ENCODE results near the gene FOXK2. TPM values are rescaled to one million over a fixed set of nuclear protein-coding genes. Genes with fewer than 3 reads are reported as not detected.
A peak's percentile ranks its signal among the peaks of the same experiment; 100 is the strongest.

FOXK2 gene
- total RNA-seq, 3 donors from 2014 or later: 25.0 to 48.6 (median 36.7) TPM

DNA sequence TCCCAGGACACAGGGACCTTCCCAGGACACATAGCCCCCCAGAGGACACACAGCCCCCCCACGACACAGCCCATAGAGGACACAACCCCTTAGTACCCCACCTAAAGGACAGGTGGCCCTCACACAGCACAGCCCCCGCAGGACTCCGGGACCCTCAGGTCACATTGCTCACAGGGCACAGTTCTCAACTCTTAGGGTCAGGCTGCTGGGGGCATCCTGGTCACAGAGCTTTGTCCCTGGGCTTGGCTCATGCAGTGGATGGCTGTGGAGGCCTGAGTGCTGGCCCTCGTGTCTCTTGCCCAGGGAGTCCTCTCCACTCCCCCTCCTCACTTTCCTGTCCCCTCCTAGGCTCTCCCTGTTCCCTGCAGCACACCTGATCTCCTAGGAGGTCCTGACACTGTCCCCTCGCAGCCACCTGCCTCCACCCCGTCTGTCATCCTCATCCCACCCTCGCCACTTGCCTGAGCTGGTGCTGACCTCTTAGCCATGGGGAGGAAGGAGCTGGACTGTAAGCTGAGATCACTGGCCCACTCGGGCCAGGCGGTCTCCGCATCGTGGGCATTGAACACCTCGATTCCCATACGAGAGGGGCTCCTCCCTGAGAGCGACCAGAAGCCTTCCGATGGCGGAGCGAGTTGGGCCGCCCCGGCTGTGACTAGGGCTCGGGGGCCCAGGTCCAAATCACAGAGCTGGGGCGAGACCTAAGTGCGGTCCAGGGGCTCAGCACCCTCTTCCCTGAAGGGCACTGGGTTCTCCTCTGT lies 130.1 kb downstream of the FOXK2 start:
- H3K9me3 ChIP-seq: no peaks in the 10 kb centered on the region
- H3K36me3 ChIP-seq: no peaks in the 10 kb centered on the region
- H3K4me1 ChIP-seq: peaks cover 5 to 10% of the 10 kb centered on the region in 2 donors
- intact Hi-C loops (cut with DNase I; ENCODE audit: low total_unique reads): no loop called here
- peak in 1 of 2 donors; percentile 34 for DNase-seq (ENCODE audit: low spot score in 2 of 2)
- peak overlapping the region; percentile 25 to 77 for H3K27ac ChIP-seq
- no peak overlapping the region for H3K4me3 ChIP-seq
- no peaks in the 10 kb centered on the region for H3K27me3 ChIP-seq
- TF ChIP-seq, protein P1, sequence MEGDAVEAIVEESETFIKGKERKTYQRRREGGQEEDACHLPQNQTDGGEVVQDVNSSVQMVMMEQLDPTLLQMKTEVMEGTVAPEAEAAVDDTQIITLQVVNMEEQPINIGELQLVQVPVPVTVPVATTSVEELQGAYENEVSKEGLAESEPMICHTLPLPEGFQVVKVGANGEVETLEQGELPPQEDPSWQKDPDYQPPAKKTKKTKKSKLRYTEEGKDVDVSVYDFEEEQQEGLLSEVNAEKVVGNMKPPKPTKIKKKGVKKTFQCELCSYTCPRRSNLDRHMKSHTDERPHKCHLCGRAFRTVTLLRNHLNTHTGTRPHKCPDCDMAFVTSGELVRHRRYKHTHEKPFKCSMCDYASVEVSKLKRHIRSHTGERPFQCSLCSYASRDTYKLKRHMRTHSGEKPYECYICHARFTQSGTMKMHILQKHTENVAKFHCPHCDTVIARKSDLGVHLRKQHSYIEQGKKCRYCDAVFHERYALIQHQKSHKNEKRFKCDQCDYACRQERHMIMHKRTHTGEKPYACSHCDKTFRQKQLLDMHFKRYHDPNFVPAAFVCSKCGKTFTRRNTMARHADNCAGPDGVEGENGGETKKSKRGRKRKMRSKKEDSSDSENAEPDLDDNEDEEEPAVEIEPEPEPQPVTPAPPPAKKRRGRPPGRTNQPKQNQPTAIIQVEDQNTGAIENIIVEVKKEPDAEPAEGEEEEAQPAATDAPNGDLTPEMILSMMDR (IDR thresholded peaks at IDR 0.05): no peak
- no peak for TF ChIP-seq POLR2AphosphoS5 (IDR thresholded peaks at IDR 0.05)
- TF ChIP-seq POLR2A (IDR thresholded peaks at IDR 0.05): no peak

DNA sequence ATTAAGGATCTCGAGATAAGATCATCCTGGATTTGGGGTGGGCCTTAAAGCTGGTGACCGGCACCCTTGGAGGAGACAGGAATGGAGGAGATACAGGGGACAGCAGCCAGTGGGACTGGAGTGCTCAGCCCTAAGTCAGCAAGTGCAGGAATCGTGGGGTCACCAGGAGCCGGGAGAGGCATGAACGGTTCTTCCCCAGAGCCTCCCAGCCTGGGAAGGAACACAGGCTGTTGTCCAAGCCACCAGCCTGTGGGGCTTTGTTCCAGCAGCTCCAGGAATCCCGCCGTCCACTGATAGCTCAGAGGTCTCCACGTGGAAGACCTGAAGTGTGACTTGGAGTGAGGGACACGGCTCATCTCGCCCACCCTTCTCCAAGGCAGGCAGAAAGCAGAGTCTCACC lies 131.2 kb downstream of the FOXK2 start:
- H3K27ac ChIP-seq: no peak overlapping the region

DNA sequence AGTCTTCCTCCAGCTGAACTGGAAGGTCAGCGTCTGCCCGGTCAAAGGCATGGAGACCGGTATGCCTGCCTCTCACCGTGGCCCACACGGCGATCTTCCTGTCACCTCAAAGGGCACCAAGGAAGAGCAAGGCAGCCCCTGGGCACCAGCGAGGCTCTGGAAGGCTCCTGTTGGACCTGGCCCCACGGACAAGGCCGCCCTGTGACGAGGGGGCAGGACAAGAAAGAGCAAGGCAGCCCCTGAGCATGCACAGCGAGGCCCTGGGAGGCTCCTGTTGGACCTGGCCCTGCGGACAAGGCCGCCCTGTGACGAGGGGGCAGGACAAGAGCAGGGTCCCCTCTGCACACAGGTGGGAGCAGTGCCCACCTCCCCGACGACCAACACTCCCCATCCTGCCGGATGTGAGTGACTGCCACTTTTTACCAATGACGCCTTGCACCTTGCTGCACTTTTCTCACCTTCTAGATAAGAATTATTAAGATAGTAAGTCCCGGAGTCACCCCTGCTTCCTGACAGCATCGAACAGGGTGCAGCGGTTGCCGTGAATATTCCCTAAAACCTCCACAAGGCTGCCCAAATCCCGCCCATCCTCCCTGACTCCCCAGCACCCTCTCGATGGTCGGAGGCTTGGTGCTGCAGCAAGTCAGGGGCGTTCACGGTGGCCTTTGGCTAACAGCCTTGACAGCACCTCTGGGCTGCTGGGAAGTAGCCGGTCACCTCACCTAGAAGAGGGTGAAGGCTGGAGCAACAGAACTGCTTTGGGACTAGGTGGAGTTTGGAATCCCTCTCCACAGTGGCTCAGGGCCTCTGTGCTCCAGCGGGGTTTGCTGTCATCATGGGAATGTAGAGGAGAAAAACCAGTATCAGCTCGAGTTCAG lies 134.4 kb downstream of the FOXK2 start:
- TF ChIP-seq POLR2AphosphoS5 (IDR thresholded peaks at IDR 0.05): no peak
- TF ChIP-seq, protein P1 (IDR thresholded peaks at IDR 0.05): no peak
- DNase-seq (ENCODE audit: low spot score in 2 of 2): no peak
- Histone ChIP-seq H3K36me3 (no peaks in the 10 kb centered on the region), H3K27ac (peak overlapping the region; percentile 82 to 88), H3K27me3 (no peaks in the 10 kb centered on the region), H3K4me3 (no peak overlapping the region), H3K9me3 (no peaks in the 10 kb centered on the region), H3K4me1 (peaks cover 0 to 3% of the 10 kb centered on the region in 2 donors)
- intact Hi-C loops (cut with DNase I; ENCODE audit: low total_unique reads): no loop called here

More for the DNA sequence above, 131.2 kb downstream of the FOXK2 start:
- no peak for DNase-seq (ENCODE audit: low spot score in 2 of 2)
- Histone ChIP-seq H3K9me3 (no peaks in the 10 kb centered on the region), H3K4me1 (peaks cover 5 to 10% of the 10 kb centered on the region in 2 donors), H3K4me3 (no peak overlapping the region), H3K27me3 (no peaks in the 10 kb centered on the region), H3K36me3 (no peaks in the 10 kb centered on the region)
- intact Hi-C loops (cut with DNase I; ENCODE audit: low total_unique reads): no loop called here
- TF ChIP-seq POLR2AphosphoS5 (IDR thresholded peaks at IDR 0.05) (no peak), POLR2A (IDR thresholded peaks at IDR 0.05) (no peak)
- TF ChIP-seq, protein P1 (IDR thresholded peaks at IDR 0.05): no peak

Other genes starting within 250 kb of the FOXK2 start
- gene CSNK1D, start 246.0 kb upstream of the FOXK2 start, total RNA-seq: 10 to 100 TPM; 50.7 to 85.9 (median 75.2) TPM
- 1 to 10 TPM in 2 of 3 donors, not detected in 1; 1.3 to 1.8 TPM for gene CD7, start 202.1 kb upstream of the FOXK2 start, total RNA-seq
- 10 to 100 TPM; 11.5 to 23.9 (median 16.2) TPM for gene SECTM1, start 186.0 kb upstream of the FOXK2 start, total RNA-seq
- not detected for gene TEX19, start 160.5 kb upstream of the FOXK2 start, total RNA-seq
- gene UTS2R, start 148.0 kb upstream of the FOXK2 start, total RNA-seq: under 1 TPM in 1 of 3 donors, not detected in 2; 0.33 TPM
- 100 to 1,000 TPM in 1 of 3 donors, 10 to 100 TPM in 2; 48.2 to 157 (median 68.2) TPM for gene HEXD, start 101.4 kb upstream of the FOXK2 start, total RNA-seq
- 10 to 100 TPM; 26.3 to 32.8 (median 28.5) TPM for gene OGFOD3, start 101.1 kb upstream of the FOXK2 start, total RNA-seq
- gene CYBC1, start 69.0 kb upstream of the FOXK2 start, total RNA-seq: 10 to 100 TPM; 54.7 to 71.4 (median 61.9) TPM
- gene NARF, start 61.0 kb upstream of the FOXK2 start, total RNA-seq: 10 to 100 TPM; 31.9 to 59.5 (median 44.9) TPM
- gene WDR45B, start 128.7 kb downstream of the FOXK2 start, total RNA-seq: 100 to 1,000 TPM in 1 of 3 donors, 10 to 100 TPM in 2; 74.2 to 118 (median 83.9) TPM
- gene RAB40B, start 179.0 kb downstream of the FOXK2 start, total RNA-seq: 10 to 100 TPM in 2 of 3 donors, 1 to 10 TPM in 1; 8.8 to 25.6 (median 12.8) TPM
- 10 to 100 TPM; 10.4 to 22.1 (median 18.0) TPM for gene FN3KRP, start 197.0 kb downstream of the FOXK2 start, total RNA-seq
- gene FN3K, start 215.9 kb downstream of the FOXK2 start, total RNA-seq: 1 to 10 TPM; 4.5 to 9.4 (median 7.2) TPM
- gene TBCD, start 232.3 kb downstream of the FOXK2 start, total RNA-seq: 10 to 100 TPM; 45.4 to 65.9 (median 53.3) TPM

Measured in breast epithelium (tissue), 4 donors.